Activated gamma-delta T cell (primary cell): ENCODE measurements around the gene CAPN11.
A peak's percentile ranks its signal among the peaks of the same experiment; 100 is the strongest.

Experiments
- DNase-seq: peaks from one replicate; lab custom pipeline; 2025; lab: John Stamatoyannopoulos, UW

Gene CAPN11

GRCh38 chr6:44214307-44214706 is 55.7 kb downstream of the CAPN11 start:
- DNase-seq, result no peak

DNA sequence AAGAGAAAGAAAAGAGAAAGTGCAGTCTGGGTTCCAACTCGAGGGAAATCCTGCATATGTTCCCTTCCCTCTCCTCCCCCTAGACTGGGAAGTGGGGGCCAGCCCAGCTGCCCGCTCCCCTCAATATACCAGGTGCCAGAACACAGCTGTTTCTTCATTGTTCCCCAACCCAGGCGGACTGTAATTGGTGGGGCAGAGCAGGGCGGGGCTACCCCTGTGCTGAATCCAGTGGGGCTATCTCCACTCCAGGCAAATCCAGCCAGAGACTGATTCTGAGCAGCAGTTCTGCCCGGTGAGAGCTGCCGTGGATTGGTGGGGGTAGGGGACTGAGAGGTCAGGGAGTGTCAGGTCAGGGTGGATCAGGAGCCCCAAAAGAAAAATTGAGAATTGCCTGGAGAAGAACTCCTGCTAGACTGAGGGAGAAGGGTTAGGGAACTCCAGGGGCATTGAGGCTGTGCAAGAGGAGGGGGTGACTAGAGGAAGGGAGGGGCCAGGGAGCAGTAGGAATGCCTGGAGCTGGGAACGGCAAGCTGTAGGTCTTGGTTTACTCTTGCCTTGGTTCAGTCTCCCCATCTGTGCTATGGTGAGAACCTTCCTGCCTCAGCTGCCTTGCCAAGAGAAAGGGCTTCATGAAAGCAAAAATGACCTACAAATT is 58.2 kb downstream of the CAPN11 start, which contains the start of gene MYMX:
Gene MYMX, plus strand, starts transcription at position 250 of the 655 bp plus-strand sequence. CDS start 546 bp downstream, outside the sequence.
- no peak for DNase-seq

DNA sequence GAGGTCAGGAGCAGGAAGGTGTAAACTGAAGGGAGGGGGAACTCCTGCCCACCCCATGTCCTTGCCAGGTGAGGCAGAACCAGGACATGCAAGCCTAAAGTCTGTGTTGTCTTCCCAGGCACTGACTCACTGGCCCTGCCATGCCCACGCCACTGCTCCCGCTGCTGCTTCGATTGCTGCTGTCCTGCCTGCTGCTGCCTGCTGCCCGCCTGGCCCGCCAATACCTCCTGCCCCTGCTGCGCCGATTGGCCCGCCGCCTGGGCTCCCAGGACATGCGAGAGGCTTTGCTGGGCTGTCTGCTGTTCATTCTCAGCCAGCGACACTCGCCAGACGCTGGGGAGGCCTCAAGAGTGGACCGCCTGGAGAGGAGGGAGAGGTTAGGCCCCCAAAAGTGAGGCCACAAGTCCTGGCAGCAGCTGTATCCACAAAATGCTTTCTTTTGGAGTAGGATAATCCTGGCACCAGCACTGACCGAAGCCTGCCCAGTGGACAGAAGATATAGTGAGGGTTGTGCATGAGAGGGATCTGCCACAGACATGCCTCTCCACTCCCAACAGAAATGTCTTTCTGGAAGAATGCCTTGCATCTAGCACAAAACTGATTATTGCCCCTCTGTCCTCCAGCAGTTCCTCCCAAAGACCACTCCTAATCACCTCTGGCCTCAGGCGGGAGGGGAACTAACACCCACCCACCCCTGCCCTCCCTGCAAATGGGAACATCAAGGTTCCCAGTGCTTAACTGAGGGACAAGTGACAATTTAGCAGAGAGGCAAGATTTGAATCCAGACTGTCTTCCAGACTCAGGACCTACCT is 58.9 kb downstream of the CAPN11 start:
- DNase-seq, result no peak

GRCh38 chr6:44219053-44219814 is 60.6 kb downstream of the CAPN11 start:
- no peak for DNase-seq

DNA sequence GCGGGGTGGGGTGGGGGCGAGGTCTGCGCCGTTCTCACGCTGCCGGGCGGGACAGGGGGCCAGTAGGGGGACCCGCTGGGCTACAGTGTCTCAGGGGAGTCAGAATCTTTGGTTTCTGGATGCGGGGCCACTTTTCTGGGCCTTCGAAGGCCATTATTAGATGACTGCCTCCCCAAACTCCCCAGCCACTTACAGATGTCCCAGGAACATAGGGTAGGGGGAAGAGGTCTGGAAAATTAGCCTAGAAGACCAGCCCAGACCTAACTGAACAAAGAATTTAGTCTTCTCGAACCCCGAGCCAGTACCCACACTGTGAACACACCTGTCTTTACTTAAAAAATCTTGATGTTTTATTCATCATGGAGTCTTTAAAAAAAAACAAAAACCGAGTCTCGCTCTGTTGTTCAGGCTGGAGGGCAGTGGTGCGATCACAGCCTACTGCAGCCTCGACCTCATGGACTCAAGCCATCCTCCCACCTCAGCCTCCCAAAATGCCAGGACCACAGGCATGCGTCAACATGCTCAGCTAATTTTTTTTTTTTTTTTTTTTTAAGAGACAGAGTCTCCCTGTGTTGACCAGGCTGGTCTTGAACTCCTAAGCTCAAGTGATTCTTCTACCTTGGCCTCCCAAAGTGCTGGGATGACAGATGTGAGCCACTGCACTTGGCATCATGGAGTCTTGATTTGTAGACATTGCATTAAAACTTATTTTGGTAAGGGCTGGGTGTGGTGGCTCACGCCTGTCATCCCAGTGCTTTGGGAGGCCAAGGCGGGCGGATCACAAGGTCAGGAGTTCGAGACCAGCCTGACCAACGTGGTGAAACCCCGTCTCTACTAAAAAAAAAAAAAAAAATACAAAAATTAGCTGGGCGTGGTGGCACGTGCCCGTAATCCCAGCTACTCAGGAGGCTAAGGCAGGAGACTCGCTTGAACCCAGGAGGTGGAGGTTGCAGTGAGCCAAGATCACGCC is 61.5 kb downstream of the CAPN11 start:
- no peak for DNase-seq

GRCh38 chr6:44220913-44221290 is 62.3 kb downstream of the CAPN11 start:
- no peak for DNase-seq

DNA sequence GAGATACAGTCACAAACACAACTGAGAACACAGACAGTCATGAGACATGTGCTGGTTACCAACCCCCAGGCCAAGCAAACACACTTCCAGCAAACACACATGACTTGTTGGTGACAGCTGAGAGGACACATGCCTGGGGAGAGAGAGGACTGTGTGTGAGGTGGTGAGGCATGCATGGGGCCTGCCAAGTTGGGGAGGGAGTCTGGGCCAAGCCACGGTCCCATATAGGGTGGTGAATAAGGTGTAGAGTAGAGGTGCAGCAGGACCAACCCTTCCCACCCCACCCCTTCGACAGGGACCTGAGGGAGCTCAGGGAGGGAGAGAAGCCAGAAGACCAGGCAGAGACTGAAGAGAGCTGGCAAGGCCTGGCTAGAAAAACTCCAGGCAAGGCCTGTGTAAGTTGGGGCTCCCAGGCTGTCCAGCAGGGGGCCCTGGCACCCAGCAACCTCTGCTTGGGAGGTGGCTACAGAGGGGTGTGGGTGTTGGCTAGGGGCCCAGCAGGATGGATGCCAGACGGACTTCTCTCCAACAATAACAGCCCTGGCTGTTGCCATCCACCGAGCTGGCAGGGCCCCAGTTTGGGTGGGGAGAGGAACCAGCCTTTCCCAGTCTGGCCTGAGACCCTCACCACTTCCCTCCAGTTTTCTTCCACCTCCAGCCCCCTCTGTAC is 62.8 kb downstream of the CAPN11 start:
- DNase-seq, result no peak

GRCh38 chr6:44221961-44222335 is 63.3 kb downstream of the CAPN11 start:
- no peak for DNase-seq

DNA sequence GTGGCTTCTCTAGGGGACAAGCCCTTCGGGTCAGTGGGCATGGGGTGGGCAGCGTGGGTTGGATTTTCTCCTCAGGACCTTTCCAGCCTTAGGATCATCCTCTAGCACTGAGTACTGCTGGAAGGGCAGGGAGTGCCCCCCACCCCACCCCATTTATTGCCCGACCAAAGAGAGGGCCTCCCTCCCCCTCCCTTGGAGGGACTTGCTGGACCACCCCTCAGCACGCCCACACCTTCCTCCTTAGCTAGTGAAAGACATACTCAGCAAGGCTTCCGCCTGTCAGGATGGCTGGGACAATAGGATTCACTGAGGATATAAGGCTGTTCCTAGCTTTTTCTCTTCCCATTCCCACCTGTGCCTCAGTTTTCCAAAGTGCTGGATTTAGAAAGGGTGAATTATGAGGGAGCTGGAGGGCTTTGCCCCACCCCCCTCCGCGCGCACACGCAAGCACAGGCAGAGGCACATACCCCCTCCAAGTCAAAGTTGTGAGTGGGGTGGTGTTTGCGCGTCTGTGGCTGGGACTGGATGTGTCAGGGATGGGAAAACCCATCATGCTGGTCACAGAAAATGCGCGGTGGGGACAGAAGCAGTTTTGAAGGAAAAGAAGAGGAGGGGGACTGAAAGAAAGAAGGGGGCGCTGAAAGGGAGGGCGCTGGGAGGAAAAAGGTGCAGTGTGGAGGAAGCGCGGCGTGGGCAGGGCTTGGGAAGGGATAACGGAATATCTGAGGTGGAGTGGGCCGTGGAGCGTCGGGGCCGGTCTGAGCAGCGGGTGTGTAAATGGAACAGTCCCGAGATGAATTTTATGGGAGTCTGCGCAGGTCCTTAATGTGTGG is 64.1 kb downstream of the CAPN11 start:
- DNase-seq, result no peak

DNA sequence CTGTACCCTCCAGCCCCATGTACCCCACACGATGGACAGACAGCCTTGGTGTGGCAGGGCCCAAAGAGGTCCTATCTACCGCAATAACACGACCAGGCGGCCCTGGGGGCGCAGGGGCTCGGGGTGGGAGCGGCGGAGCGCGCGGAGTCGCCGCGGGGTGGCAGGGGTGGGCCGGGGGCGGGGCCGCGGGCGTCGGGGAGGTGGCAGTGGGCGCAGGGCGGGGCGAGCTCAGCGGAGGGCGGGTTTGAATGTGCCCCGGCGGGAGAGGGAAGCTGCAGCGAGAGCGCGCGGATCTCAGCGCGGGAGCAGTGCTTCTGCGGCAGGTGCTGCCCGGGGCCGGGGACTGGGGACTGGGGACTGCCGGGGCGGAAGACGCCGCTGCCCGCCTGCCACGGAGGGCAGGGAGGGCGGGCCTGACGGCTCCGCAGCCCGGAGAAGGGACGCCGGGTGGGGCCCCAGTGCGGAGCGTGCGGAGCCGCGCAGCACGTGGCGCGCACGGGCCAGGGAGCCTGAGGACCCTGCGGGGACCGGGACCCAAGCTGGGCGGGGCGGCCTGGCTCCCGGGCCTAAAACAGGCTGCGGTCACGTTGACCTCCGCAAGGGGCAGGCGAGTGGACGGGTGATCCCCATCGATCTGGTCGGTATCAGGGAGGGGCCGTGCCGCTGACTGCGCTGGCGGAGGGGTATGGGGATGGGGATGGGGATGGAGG is 64.9 kb downstream of the CAPN11 start, which contains the start of gene SLC29A1:
Gene SLC29A1, plus strand, starts transcription at position 277 of the 710 bp plus-strand sequence. CDS start 3,719 bp downstream, outside the sequence.
- peak; percentile 73 for DNase-seq

DNA sequence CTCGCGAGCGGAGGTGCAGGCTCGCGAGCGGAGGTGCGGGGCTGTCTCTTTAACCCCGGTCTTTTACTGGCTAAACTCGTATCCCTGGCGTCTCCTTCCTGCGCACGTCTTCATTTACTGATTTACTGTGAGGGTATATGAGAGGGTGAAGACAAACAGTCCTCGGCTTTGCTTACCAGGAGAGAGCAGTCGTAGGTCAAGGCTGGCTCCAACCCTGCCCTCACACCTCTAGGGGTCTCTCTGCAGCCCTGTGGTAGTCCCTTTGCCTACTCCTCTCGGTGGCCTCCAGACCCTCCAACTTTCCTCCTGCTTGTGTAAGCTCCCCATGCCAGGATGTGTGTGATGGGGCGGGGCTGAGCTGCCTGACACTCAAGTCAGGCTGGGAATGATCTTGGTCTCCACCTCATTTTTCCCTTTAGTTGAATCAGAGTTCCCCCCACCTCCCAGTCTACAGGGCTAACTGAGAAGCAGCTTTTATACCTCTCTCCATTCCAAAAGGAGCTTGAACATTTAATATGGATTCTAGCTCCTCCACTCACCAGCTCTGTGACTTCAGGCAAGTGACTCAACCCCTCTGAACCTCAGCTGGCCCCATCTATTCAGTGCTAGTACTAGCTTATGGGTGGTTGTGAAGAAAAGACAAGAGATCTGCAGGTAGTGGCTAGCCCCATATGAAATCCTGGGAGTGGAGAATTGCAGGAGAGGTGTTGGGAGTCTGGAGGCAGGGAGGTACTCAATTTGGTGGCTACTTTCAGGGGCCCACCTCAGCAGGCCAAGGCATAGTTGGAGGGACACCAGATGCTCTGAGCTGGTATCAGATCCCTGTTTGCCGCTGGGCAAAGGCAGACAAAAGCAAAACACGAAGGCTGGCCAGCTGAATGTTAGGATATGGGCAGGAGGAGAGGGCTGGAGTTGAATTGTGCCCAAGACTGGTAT is 65.7 kb downstream of the CAPN11 start:
- DNase-seq, result no peak

GRCh38 chr6:44224965-44225305 is 66.3 kb downstream of the CAPN11 start:
- no peak for DNase-seq

DNA sequence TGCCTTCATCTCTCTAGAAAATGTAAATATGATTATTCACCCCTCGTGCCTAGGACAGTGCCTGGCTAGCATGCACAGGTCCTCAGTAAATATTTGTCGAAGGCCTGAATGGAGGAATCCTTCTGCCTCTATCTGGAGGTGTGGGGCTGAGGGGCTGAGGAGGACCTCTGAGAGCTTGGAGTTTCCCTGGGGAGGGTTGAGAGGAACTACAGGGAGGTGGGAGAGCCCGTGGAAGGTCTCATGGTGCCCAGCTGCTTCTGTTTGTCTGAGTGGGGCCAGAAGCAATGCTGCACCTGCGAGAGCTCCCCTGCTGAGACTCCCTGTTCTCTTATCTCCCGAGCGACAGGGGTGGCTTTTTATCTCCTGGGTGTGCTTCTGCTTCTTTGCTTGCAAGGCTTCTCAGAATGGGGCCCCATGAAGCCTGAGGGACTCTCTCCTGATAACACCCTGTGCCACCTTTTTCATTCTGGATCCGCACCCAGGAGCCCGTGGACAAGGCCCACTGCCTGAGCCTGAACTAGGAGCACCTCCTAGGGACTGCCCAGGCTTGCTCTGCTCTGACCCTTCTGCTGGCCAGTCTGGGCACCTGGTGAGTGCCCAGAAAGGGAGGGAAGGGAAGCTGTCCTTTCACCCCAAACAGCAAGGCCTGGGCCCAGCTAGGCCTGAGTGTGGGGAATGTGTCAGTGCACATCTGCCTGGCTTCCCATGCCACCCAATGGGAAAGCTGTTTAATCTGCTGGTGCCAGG is 67.1 kb downstream of the CAPN11 start:
- DNase-seq, result no peak

DNA sequence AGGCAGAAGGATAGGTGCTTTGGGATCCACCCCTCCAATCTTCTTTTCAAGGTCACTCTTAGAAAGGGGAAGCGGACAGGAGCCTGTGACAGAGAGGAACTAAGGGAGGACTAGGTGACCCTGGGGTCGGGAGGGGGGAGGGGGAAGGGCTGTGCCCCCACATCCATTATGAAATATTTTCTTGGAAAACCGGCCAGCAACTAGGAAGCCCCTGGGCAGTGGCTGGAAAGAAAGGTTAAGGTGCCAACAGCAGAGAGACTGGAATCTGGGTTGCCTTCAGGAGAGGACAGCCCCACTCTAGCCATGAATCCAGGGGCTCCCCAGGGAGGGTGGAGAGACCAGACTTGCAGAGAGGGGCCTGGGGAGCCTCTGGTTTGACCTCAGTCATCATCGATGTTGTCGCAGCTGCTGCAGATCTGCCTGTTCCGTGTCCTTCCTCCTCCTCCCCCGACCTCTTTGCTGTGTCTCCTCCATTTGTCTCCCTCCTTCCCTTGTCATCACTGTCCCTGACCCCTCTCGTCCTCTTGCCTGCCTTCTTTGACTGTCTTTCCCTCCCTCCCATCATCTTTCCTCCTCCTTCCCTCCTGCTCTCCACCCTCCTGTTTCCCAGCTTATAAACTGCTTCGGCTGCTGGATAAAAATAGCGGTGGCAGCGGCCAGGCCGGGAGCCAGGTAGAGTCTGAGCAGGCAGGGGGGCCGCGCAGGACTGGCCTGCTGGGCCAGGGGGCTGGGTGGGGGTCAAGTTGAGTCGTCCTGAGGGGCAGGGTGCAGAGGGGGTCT is 67.9 kb downstream of the CAPN11 start:
- DNase-seq, result no peak

GRCh38 chr6:44227148-44227793 is 68.7 kb downstream of the CAPN11 start:
- no peak for DNase-seq

DNA sequence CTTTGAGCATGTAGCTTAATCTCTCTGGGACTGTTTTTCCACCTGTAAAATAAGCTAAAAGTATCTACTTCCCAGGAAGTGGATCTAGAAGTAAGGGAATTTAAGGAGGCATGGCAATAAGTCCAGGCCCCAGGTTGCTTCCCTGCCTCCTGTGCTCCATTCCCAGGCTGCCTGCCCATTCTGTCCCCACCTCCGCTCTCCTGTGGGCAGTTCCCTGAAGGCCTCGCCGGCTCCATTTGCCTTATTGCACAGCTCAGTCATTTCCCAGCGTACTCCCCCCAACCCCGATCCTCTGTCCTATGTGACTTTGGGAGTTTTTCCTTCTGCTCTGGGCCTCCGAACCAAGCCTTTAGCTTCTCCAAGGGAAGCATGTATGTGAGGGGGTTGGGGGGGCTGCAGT is 69.4 kb downstream of the CAPN11 start:
- DNase-seq, result no peak
